Activated T-cell treated with anti-CD3 and anti-CD28 coated beads, Interleukin-2, amount 50 U/mL, for 24 hours (primary cell): ENCODE data around the gene TANK.

Experiments
- DNase-seq: peaks from one replicate; pipeline ENCODE4 v3.0.0-alpha.2; 2020
- H3K27ac Mint-ChIP-seq: 2 replicates; pipeline ENCODE4 v1.8.0; 2020; ENCODE audit warnings: mild to moderate bottlenecking, mixed read lengths
- H3K27me3 Mint-ChIP-seq: 2 replicates; pipeline ENCODE4 v1.8.0; 2020; ENCODE audit warnings: mixed read lengths
- H3K36me3 Mint-ChIP-seq: 2 replicates; pipeline ENCODE4 v1.8.0; 2020; ENCODE audit warnings: low read depth, mixed read lengths
- H3K4me1 Mint-ChIP-seq: 2 replicates; pipeline ENCODE4 v1.8.0; 2020; ENCODE audit warnings: low read depth, mixed read lengths
- H3K4me3 Mint-ChIP-seq: 2 replicates; pipeline ENCODE4 v1.8.0; 2020; ENCODE audit warnings: mild to moderate bottlenecking, moderate library complexity, mixed read lengths
- H3K9me3 Mint-ChIP-seq: 2 replicates; pipeline ENCODE4 v1.8.0; 2020; ENCODE audit warnings: mixed read lengths

TANK gene

GRCh38 chr2:161208527-161209139 is 48.4 kb downstream of the TANK start:
- Mint-ChIP-seq H3K4me1 (peaks cover 11% of the 10 kb centered on the region), H3K36me3 (peaks cover 84% of the 10 kb centered on the region), H3K9me3 (no peaks in the 10 kb centered on the region), H3K27me3 (no peaks in the 10 kb centered on the region), H3K4me3 (no peak overlapping the region), H3K27ac (no peak overlapping the region)
- DNase-seq = no peak

- Mint-ChIP-seq H3K27me3 (no peaks in the 10 kb centered on the region), H3K36me3 (peaks cover 84% of the 10 kb centered on the region), H3K27ac (no peak overlapping the region), H3K9me3 (no peaks in the 10 kb centered on the region), H3K4me3 (no peak overlapping the region), H3K4me1 (peaks cover 14% of the 10 kb centered on the region)
- no peak for DNase-seq
These were observed 49.7 kb downstream of the TANK start for GRCh38 chr2:161209902-161210301.

- Mint-ChIP-seq H3K27ac (peak overlapping the region; percentile 76), H3K36me3 (peaks cover 65% of the 10 kb centered on the region), H3K9me3 (no peaks in the 10 kb centered on the region), H3K27me3 (no peaks in the 10 kb centered on the region), H3K4me1 (peaks cover 36% of the 10 kb centered on the region), H3K4me3 (no peak overlapping the region)
- no peak for DNase-seq
These were observed 57.5 kb downstream of the TANK start for GRCh38 chr2:161217597-161218185.

- no peaks in the 10 kb centered on the region for H3K27me3 Mint-ChIP-seq
- peaks cover 34% of the 10 kb centered on the region for H3K4me1 Mint-ChIP-seq
- no peak overlapping the region for H3K27ac Mint-ChIP-seq
- no peaks in the 10 kb centered on the region for H3K9me3 Mint-ChIP-seq
- H3K4me3 Mint-ChIP-seq = no peak overlapping the region
- peaks cover 56% of the 10 kb centered on the region for H3K36me3 Mint-ChIP-seq
- DNase-seq = no peak
These were observed 59.0 kb downstream of the TANK start for GRCh38 chr2:161219211-161219610.

- H3K36me3 Mint-ChIP-seq = peaks cover 57% of the 10 kb centered on the region
- H3K27ac Mint-ChIP-seq = no peak overlapping the region
- H3K4me3 Mint-ChIP-seq = no peak overlapping the region
- no peaks in the 10 kb centered on the region for H3K9me3 Mint-ChIP-seq
- H3K4me1 Mint-ChIP-seq = peaks cover 4% of the 10 kb centered on the region
- H3K27me3 Mint-ChIP-seq = no peaks in the 10 kb centered on the region
- DNase-seq = no peak
These were observed 63.0 kb downstream of the TANK start for GRCh38 chr2:161223139-161223732.

- Mint-ChIP-seq H3K27me3 (no peaks in the 10 kb centered on the region), H3K36me3 (peaks cover 64% of the 10 kb centered on the region), H3K9me3 (no peaks in the 10 kb centered on the region), H3K27ac (no peak overlapping the region), H3K4me3 (no peak overlapping the region), H3K4me1 (peaks cover 10% of the 10 kb centered on the region)
- DNase-seq = no peak
These were observed 68.4 kb downstream of the TANK start for GRCh38 chr2:161228511-161229240.

- no peak for DNase-seq
- Mint-ChIP-seq H3K27ac (no peak overlapping the region), H3K36me3 (peaks cover 63% of the 10 kb centered on the region), H3K27me3 (no peaks in the 10 kb centered on the region), H3K4me1 (peaks cover 19% of the 10 kb centered on the region), H3K4me3 (no peak overlapping the region), H3K9me3 (no peaks in the 10 kb centered on the region)
These were observed 70.7 kb downstream of the TANK start for GRCh38 chr2:161230959-161231358.

- no peaks in the 10 kb centered on the region for H3K27me3 Mint-ChIP-seq
- H3K9me3 Mint-ChIP-seq = no peaks in the 10 kb centered on the region
- no peak overlapping the region for H3K27ac Mint-ChIP-seq
- no peak for DNase-seq
- H3K4me3 Mint-ChIP-seq = no peak overlapping the region
- peaks cover 31% of the 10 kb centered on the region for H3K4me1 Mint-ChIP-seq
- H3K36me3 Mint-ChIP-seq = peaks cover 64% of the 10 kb centered on the region
These were observed 72.3 kb downstream of the TANK start for GRCh38 chr2:161232571-161232970.

- H3K36me3 Mint-ChIP-seq = peaks cover 50% of the 10 kb centered on the region
- no peak overlapping the region for H3K27ac Mint-ChIP-seq
- no peak for DNase-seq
These were observed 73.7 kb downstream of the TANK start for GRCh38 chr2:161233858-161234431.

GRCh38 chr2:161234627-161235026 is 74.4 kb downstream of the TANK start:
- Mint-ChIP-seq H3K27ac (no peak overlapping the region), H3K27me3 (no peaks in the 10 kb centered on the region), H3K4me1 (peaks cover 41% of the 10 kb centered on the region), H3K9me3 (no peaks in the 10 kb centered on the region), H3K36me3 (peaks cover 46% of the 10 kb centered on the region), H3K4me3 (no peak overlapping the region)
- no peak for DNase-seq

More at GRCh38 chr2:161233858-161234431, 73.7 kb downstream of the TANK start:
- H3K4me1 Mint-ChIP-seq = peaks cover 39% of the 10 kb centered on the region
- no peaks in the 10 kb centered on the region for H3K9me3 Mint-ChIP-seq
- H3K27me3 Mint-ChIP-seq = no peaks in the 10 kb centered on the region
- no peak overlapping the region for H3K4me3 Mint-ChIP-seq

- H3K4me1 Mint-ChIP-seq = peaks cover 54% of the 10 kb centered on the region
- peaks cover 24% of the 10 kb centered on the region for H3K36me3 Mint-ChIP-seq
- DNase-seq = peak; percentile 67
- H3K27me3 Mint-ChIP-seq = no peaks in the 10 kb centered on the region
- peak overlapping the region; percentile 90 for H3K27ac Mint-ChIP-seq
- no peaks in the 10 kb centered on the region for H3K9me3 Mint-ChIP-seq
- peak overlapping the region; percentile 81 for H3K4me3 Mint-ChIP-seq
These were observed 77.4 kb downstream of the TANK start for GRCh38 chr2:161237392-161238264.

- H3K27me3 Mint-ChIP-seq = no peaks in the 10 kb centered on the region
These were observed 78.0 kb downstream of the TANK start for GRCh38 chr2:161238265-161238559.

GRCh38 chr2:161238560-161239325 is 78.5 kb downstream of the TANK start:
- peak; percentile 75 for DNase-seq
- H3K27ac Mint-ChIP-seq = peak overlapping the region; percentile 90
- H3K36me3 Mint-ChIP-seq = peaks cover 22% of the 10 kb centered on the region
- H3K9me3 Mint-ChIP-seq = no peaks in the 10 kb centered on the region
- peaks cover 64% of the 10 kb centered on the region for H3K4me1 Mint-ChIP-seq
- peak overlapping the region; percentile 81 for H3K4me3 Mint-ChIP-seq
- H3K27me3 Mint-ChIP-seq = no peaks in the 10 kb centered on the region

More at GRCh38 chr2:161238265-161238559, 78.0 kb downstream of the TANK start:
- peak overlapping the region; percentile 90 for H3K27ac Mint-ChIP-seq
- no peaks in the 10 kb centered on the region for H3K9me3 Mint-ChIP-seq
- no peak for DNase-seq
- H3K4me3 Mint-ChIP-seq = peak overlapping the region; percentile 81
- peaks cover 22% of the 10 kb centered on the region for H3K36me3 Mint-ChIP-seq
- peaks cover 59% of the 10 kb centered on the region for H3K4me1 Mint-ChIP-seq
